ENCODE data around the gene CDK17. TPM values are rescaled to one million over a fixed set of nuclear protein-coding genes. Genes with fewer than 3 reads are reported as not detected.

The CDK17 gene
- total and polyA plus RNA-seq, 2 of the 8 experiments (the other 6 are each of a cell fraction or from before 2014, with no cell fraction given) = 5.8 to 20.0 TPM

DNA sequence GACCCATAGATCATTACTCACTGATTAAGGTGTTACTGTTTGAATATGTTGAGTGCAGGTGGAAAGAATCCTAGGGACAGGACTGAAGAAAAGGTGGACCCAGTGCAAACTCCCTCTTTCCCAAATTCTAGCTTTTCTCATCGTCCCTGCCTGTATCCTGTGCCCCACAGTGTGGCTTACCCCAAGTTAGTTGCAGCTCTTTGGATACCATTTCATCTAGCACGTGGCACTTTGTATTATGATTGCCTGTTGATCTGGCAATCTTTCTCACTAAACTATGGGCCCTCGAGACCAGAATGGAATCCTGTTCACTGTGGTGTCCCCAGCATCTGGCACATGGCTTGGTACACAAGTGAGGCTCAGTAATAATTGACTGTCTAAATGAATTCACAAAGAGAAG is 139.6 kb downstream of the CDK17 start:
- Histone ChIP-seq H3K56ac (replicated peaks; ENCODE audit: insufficient read length, low read depth, low read length) (no peak overlapping the region), H4K5ac (ENCODE audit: insufficient read length, low read depth, low read length) (no peak overlapping the region), H3K18ac (ENCODE audit: extremely low read depth, low read length) (no peak overlapping the region), H3K9me3 (ENCODE audit: insufficient read depth in 2 of 2, low read depth in 1 of 2, low read length in 1 of 2) (no peaks in the 10 kb centered on the region), H3K23ac (ENCODE audit: insufficient read length) (no peak overlapping the region), H2AFZ (ENCODE audit: low read length) (no peak overlapping the region), H3K27ac (ENCODE audit: low read depth, low read length) (no peak overlapping the region), H3K9ac (replicated peaks in 1 of 4; ENCODE audit: extremely low read depth in 1 of 4, low read depth in 3 of 4, low read length in 3 of 4) (no peak overlapping the region), H3K14ac (ENCODE audit: insufficient read length) (no peak overlapping the region), H3K4me2 (ENCODE audit: insufficient read depth in 1 of 2, low read depth in 2 of 2, low read length in 2 of 2) (no peak overlapping the region), H2BK20ac (ENCODE audit: low read length) (no peak overlapping the region), H2BK15ac (ENCODE audit: low read length) (no peak overlapping the region), H3K4me3 (ENCODE audit: extremely low read depth in 1 of 4, insufficient read depth in 2 of 4, low read depth in 3 of 4, low read length in 4 of 4) (no peak overlapping the region), H3K23me2 (ENCODE audit: low read depth, low read length) (no peaks in the 10 kb centered on the region), H3K79me1 (ENCODE audit: low read depth, low read length) (no peaks in the 10 kb centered on the region), H4K8ac (ENCODE audit: extremely low read depth, insufficient read depth, low read length) (no peak overlapping the region), H3K79me2 (ENCODE audit: control insufficient read depth in 1 of 2, insufficient read depth in 2 of 2, low read length in 2 of 2) (no peaks in the 10 kb centered on the region), H4K20me1 (replicated peaks in 1 of 2; ENCODE audit: control insufficient read depth in 1 of 2, insufficient read depth in 2 of 2, low read length in 2 of 2) (no peaks in the 10 kb centered on the region), H3K27me3 (replicated peaks in 1 of 4; ENCODE audit: control insufficient read depth in 3 of 4, extremely low read depth in 1 of 4, insufficient read depth in 3 of 4, low read length in 3 of 4) (no peaks in the 10 kb centered on the region), H2BK5ac (ENCODE audit: low read depth, low read length) (no peak overlapping the region), H2BK120ac (replicated peaks; ENCODE audit: low read depth, low read length) (no peak overlapping the region), H3K4me1 (replicated peaks in 1 of 4; ENCODE audit: control insufficient read depth in 3 of 4, insufficient read depth in 4 of 4, low read length in 3 of 4) (no peaks in the 10 kb centered on the region; a peak in 2 of 7 replicates), H4K91ac (replicated peaks; ENCODE audit: insufficient read length, low read length) (no peak overlapping the region), H3K4ac (replicated peaks; ENCODE audit: insufficient read length, low read depth, low read length) (no peak overlapping the region), H2BK12ac (ENCODE audit: low read depth, low read length) (no peak overlapping the region), H3K36me3 (ENCODE audit: control insufficient read depth in 2 of 4, insufficient read depth in 4 of 4, low read length in 3 of 4) (no peaks in the 10 kb centered on the region; a peak in 2 of 8 replicates), H2AK5ac (ENCODE audit: low read depth, low read length) (no peak overlapping the region)
- no peak for TF ChIP-seq CBX8 (IDR thresholded peaks at IDR 0.05; ENCODE audit: borderline replicate concordance, low read depth, low read length)
- no peak for TF ChIP-seq EZH2 (IDR thresholded peaks at IDR 0.05; ENCODE audit: low read depth, low read length, severe bottlenecking)
- no peak for TF ChIP-seq RBBP5 (IDR thresholded peaks at IDR 0.05; ENCODE audit: borderline replicate concordance, low read depth, low read length)
- TF ChIP-seq BACH1 (IDR thresholded peaks at IDR 0.05; ENCODE audit: low read length) = no peak
- TF ChIP-seq HDAC2 (IDR thresholded peaks at IDR 0.05; ENCODE audit: borderline replicate concordance in 1 of 2, low read depth in 2 of 2, low read length in 2 of 2) = no peak
- no peak for TF ChIP-seq SP4 (IDR thresholded peaks at IDR 0.05; ENCODE audit: low read length)
- TF ChIP-seq CHD1 (IDR thresholded peaks at IDR 0.05; ENCODE audit: low read depth, low read length) = no peak
- no peak for TF ChIP-seq RXRA (IDR thresholded peaks at IDR 0.05; ENCODE audit: insufficient read depth, low read depth, low read length)
- TF ChIP-seq TAF7 (optimal IDR thresholded peaks at IDR 0.05; ENCODE audit: borderline replicate concordance, low read depth, low read length) = no peak
- TF ChIP-seq MAFK (IDR thresholded peaks at IDR 0.05; ENCODE audit: low read depth, low read length) = no peak
- TF ChIP-seq PHF8 (conservative IDR thresholded peaks at IDR 0.05; ENCODE audit: low read depth, low read length) = no peak
- ChIA-PET POLR2A (ENCODE audit: partially characterized antibody) (no interaction called here), CTCF (ENCODE audit: partially characterized antibody) (interaction anchor here (0.8 to 2.1 kb wide), 5 partner anchors 10 to 44 kb away, joined by 3 to 7 read pairs (median 4); no protein-coding TSS in a partner anchor)
- FAIRE-seq (no peak), DNase-seq (ENCODE audit: low read depth in 1 of 2, low spot score in 2 of 2) (no peak)
- WGBS, 2 experiments (ENCODE audit: extremely low coverage in 1 of 2, insufficient coverage in 1 of 2, insufficient read length in 1 of 2, insufficient replicate concordance in 2 of 2, low coverage in 1 of 2, low lambda C conversion rate in 2 of 2, missing lambda C conversion rate in 1 of 2) = 88% methylated on average over 3 of the region's 3 CpGs; no CpG with 5 or more reads in 1 of the 2 experiments
